Measurements from ENCODE around the gene PMEL.

DNA sequence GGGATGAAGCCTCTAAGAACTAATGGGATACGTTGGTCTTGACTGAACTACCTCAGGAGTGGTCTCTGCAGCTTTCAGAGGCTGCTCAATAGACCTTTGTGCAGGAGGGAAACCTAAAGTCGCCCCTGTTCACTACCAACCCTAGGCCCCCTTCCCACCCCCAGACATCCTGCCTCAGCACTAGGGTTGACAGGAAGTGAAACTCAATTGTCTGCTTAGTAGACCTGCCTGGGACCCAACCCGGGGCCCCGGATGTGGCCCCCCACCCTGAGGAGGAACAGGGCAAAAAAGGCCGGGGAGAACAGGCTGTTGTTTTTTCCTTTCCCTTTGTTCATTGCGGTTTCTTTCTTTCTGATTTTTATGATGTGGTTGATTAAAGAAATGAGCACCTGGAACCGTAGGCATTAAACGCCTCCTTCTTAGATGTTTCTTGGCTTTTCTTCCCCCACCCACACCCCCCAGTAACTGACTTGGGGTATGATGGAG is 36.5 kb downstream of the PMEL start:
- TF ChIP-seq, protein P1, sequence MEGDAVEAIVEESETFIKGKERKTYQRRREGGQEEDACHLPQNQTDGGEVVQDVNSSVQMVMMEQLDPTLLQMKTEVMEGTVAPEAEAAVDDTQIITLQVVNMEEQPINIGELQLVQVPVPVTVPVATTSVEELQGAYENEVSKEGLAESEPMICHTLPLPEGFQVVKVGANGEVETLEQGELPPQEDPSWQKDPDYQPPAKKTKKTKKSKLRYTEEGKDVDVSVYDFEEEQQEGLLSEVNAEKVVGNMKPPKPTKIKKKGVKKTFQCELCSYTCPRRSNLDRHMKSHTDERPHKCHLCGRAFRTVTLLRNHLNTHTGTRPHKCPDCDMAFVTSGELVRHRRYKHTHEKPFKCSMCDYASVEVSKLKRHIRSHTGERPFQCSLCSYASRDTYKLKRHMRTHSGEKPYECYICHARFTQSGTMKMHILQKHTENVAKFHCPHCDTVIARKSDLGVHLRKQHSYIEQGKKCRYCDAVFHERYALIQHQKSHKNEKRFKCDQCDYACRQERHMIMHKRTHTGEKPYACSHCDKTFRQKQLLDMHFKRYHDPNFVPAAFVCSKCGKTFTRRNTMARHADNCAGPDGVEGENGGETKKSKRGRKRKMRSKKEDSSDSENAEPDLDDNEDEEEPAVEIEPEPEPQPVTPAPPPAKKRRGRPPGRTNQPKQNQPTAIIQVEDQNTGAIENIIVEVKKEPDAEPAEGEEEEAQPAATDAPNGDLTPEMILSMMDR (conservative IDR thresholded peaks at IDR 0.05; ENCODE audit: low read depth, low read length): no peak
- TF ChIP-seq POLR2A (IDR thresholded peaks at IDR 0.05; ENCODE audit: low read depth, low read length) (no peak), MAFK (IDR thresholded peaks at IDR 0.05; ENCODE audit: low read depth, low read length) (no peak), CHD1 (IDR thresholded peaks at IDR 0.05; ENCODE audit: low read depth, low read length) (no peak), RAD21 (IDR thresholded peaks at IDR 0.05; ENCODE audit: low read length) (no peak), CEBPB (IDR thresholded peaks at IDR 0.05; ENCODE audit: low read depth, low read length) (no peak), RFX5 (IDR thresholded peaks at IDR 0.05; ENCODE audit: low read depth, low read length) (no peak), SMC3 (IDR thresholded peaks at IDR 0.05; ENCODE audit: low read depth, low read length) (no peak), BHLHE40 (IDR thresholded peaks at IDR 0.05; ENCODE audit: low read depth, low read length) (no peak), NFE2L2 (IDR thresholded peaks at IDR 0.05; ENCODE audit: low read depth, low read length) (no peak), MAZ (IDR thresholded peaks at IDR 0.05; ENCODE audit: borderline replicate concordance, low read depth, low read length) (no peak), MXI1 (IDR thresholded peaks at IDR 0.05; ENCODE audit: borderline replicate concordance, low read depth, low read length) (no peak), RCOR1 (IDR thresholded peaks at IDR 0.05; ENCODE audit: insufficient replicate concordance, low read length) (no peak)
- TF ChIP-seq, protein P2, sequence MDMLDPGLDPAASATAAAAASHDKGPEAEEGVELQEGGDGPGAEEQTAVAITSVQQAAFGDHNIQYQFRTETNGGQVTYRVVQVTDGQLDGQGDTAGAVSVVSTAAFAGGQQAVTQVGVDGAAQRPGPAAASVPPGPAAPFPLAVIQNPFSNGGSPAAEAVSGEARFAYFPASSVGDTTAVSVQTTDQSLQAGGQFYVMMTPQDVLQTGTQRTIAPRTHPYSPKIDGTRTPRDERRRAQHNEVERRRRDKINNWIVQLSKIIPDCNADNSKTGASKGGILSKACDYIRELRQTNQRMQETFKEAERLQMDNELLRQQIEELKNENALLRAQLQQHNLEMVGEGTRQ (IDR thresholded peaks at IDR 0.05; ENCODE audit: low read depth, low read length): no peak

Data from IMR-90 (cell line).